HepG2 (cell line): ENCODE results near the gene WRAP73. TPM values are rescaled to one million over a fixed set of nuclear protein-coding genes. Genes with fewer than 3 reads are reported as not detected.

Source experiments
- JARID2 ChIP-seq: sonication (generic); formaldehyde crosslinking; IDR thresholded peaks from 2 replicates; pipeline ENCODE4 v1.8.1; 2023; ENCODE audit warnings: missing genetic modification reagents, inconsistent platforms; ENCODE audit not compliant: insufficient replicate concordance
- MEF2D ChIP-seq: sonication (generic); formaldehyde crosslinking; IDR thresholded peaks from 2 replicates; pipeline ENCODE4 v1.5.1; 2020; ENCODE audit warnings: mild to moderate bottlenecking, missing genetic modification reagents
- NFE2 ChIP-seq: sonication (generic); formaldehyde crosslinking; IDR thresholded peaks from 2 replicates; pipeline ENCODE4 v1.4.0; 2020; ENCODE audit warnings: missing genetic modification reagents
- PITX1 ChIP-seq: sonication (generic); formaldehyde crosslinking; IDR thresholded peaks from 2 replicates; pipeline ENCODE4 v1.5.1; 2020; ENCODE audit warnings: mild to moderate bottlenecking, missing genetic modification reagents
- SMARCE1 ChIP-seq: fragments of 450-650 bp; IDR thresholded peaks from 2 replicates; pipeline ENCODE4 v1.6.1; 2017; ENCODE audit warnings: borderline replicate concordance
- SP4 ChIP-seq: sonication (generic); formaldehyde crosslinking; IDR thresholded peaks from 2 replicates; pipeline ENCODE4 v1.8.1; 2023; ENCODE audit warnings: mild to moderate bottlenecking, missing genetic modification reagents
- THAP11 ChIP-seq: IDR thresholded peaks from 2 replicates; pipeline ENCODE4 v1.6.1; 2016; ENCODE audit warnings: missing biosample characterization, missing genetic modification reagents
- ZMYM3 ChIP-seq: sonication (generic); formaldehyde crosslinking; IDR thresholded peaks from 2 replicates; pipeline ENCODE4 v1.5.1; 2020; ENCODE audit warnings: mild to moderate bottlenecking, missing genetic modification reagents
- ZMYM4 ChIP-seq: sonication (generic); formaldehyde crosslinking; IDR thresholded peaks from 2 replicates; pipeline ENCODE4 v1.8.1; 2023; ENCODE audit warnings: mild to moderate bottlenecking, missing genetic modification reagents
- ZNF256 ChIP-seq: sonication (generic); formaldehyde crosslinking; conservative IDR thresholded peaks from 2 replicates; pipeline ENCODE4 v1.4.0; 2020; ENCODE audit warnings: missing genetic modification reagents
- ZNF33A ChIP-seq: sonication (generic); formaldehyde crosslinking; IDR thresholded peaks from 2 replicates; pipeline ENCODE4 v1.5.1; 2020; ENCODE audit warnings: missing genetic modification reagents, mild to moderate bottlenecking, moderate library complexity, borderline replicate concordance
- polyA plus RNA-seq, 8 experiments: library from polyadenylated mRNA; depleted of rRNA in 3 of 8; stranded (reverse) in 7 of 8; unstranded in 1 of 8; fragments of >200 nt; fragmentation: Illumina TruSeq in 4 of 8; extraction: Trizol in 4 of 8; gene quantifications; 2 replicates each; pipeline versions ENCODE4 v1.2.1 to v1.2.3, GENCODE V29; 2011 to 2016; ENCODE audit warnings: low read depth in 4 of 8, missing spikeins in 1 of 8, mixed read lengths in 1 of 8; ENCODE audit not compliant: insufficient read depth in 1 of 8
- total RNA-seq, 5 experiments: library from RNA; depleted of rRNA; stranded (reverse); fragments of >200 nt; fragmentation: Illumina TruSeq; extraction: Trizol; gene quantifications; 2 replicates each; pipeline ENCODE4 v1.2.3, GENCODE V29; 2016; ENCODE audit warnings: low read depth in 1 of 5
- TF ChIP-seq, protein P1 (sequence below): sonication (generic); formaldehyde crosslinking; IDR thresholded peaks from 2 replicates; pipeline ENCODE4 v1.9.0; 2022; ENCODE audit warnings: low read depth, missing genetic modification reagents
- TF ChIP-seq, protein P2 (sequence below): sonication (generic); formaldehyde crosslinking; IDR thresholded peaks from 2 replicates; pipeline ENCODE4 v1.5.0; 2020; ENCODE audit warnings: missing genetic modification reagents, mild to moderate bottlenecking, borderline replicate concordance
- TF ChIP-seq, protein P3 (sequence below): IDR thresholded peaks from 2 replicates; pipeline ENCODE4 v1.6.1; 2016
- TF ChIP-seq, protein P4 (sequence below): sonication (generic); formaldehyde crosslinking; IDR thresholded peaks from 2 replicates; pipeline ENCODE4 v1.4.0; 2020; ENCODE audit warnings: missing genetic modification reagents
- TF ChIP-seq, protein P5 (sequence below): sonication (generic); formaldehyde crosslinking; IDR thresholded peaks from 2 replicates; pipeline ENCODE4 v1.8.1; 2023; ENCODE audit warnings: mild to moderate bottlenecking, inconsistent platforms, moderate library complexity, missing genetic modification reagents, borderline replicate concordance
- TF ChIP-seq, protein P6 (sequence below): IDR thresholded peaks from 2 replicates; pipeline ENCODE4 v1.6.1; 2016; ENCODE audit warnings: missing genetic modification reagents, missing compliant biosample characterization
- TF ChIP-seq, protein P7 (sequence below): sonication (generic); formaldehyde crosslinking; IDR thresholded peaks from 2 replicates; pipeline ENCODE4 v1.4.0; 2020; ENCODE audit warnings: low read depth, mild to moderate bottlenecking, missing genetic modification reagents

The WRAP73 gene
- total and polyA plus RNA-seq, 2 of the 13 experiments (the other 11 are each of a cell fraction or from before 2014, with no cell fraction given), result 18.1 to 40.4 TPM

DNA sequence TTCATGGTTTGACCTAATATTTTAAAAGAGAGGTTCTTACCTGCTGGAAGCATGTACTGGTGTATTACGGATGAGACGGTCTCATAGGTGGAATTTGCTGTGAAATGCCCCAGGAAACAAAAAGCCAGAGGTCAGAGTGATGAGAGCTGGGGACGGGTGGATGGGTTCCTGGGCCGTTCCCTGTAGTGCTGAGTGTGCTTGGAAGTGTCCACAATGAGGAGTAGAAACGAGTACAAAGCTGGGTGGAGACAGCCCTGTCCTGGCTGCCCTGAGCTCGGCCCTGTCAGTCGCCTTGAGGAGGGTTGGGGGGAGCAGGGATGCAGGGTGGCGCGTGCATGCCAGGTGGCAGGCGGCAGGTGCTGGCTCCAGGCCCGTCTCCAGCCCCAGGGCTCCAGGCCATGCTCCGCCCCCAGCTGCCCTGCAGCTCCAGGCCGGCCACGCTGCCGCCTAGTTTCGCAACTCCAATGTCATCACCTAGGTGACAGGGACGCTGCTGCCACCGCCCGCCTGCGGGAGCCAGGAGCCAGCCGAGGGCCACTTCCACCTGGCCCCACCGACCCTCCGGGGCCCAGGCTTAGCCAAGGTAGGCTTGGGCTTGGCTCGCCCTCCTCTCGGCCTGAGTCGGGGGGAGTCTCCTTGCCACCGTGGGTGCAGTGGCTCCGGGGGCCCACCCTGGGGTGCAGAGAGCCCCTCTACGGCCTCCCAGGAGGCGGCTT, 18.8 kb upstream of the WRAP73 start (continued):
- TF ChIP-seq, protein P1, sequence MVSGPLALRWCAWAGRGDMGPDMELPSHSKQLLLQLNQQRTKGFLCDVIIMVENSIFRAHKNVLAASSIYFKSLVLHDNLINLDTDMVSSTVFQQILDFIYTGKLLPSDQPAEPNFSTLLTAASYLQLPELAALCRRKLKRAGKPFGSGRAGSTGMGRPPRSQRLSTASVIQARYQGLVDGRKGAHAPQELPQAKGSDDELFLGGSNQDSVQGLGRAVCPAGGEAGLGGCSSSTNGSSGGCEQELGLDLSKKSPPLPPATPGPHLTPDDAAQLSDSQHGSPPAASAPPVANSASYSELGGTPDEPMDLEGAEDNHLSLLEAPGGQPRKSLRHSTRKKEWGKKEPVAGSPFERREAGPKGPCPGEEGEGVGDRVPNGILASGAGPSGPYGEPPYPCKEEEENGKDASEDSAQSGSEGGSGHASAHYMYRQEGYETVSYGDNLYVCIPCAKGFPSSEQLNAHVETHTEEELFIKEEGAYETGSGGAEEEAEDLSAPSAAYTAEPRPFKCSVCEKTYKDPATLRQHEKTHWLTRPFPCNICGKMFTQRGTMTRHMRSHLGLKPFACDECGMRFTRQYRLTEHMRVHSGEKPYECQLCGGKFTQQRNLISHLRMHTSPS, result peak; percentile 79
- TF ChIP-seq JARID2 (CRISPR knock-in tag) (no peak), ZMYM3 (CRISPR knock-in tag) (peak; percentile 43; the same call in 1 of the 2 replicates), PITX1 (CRISPR knock-in tag) (peak; percentile 57), ZNF33A (CRISPR knock-in tag) (no peak), NFE2 (CRISPR knock-in tag) (no peak), ZMYM4 (CRISPR knock-in tag) (0 out of 2 replicates have a peak, but pooled peaks have one; percentile 26), ZNF256 (CRISPR knock-in tag) (0 out of 2 replicates have a peak, but pooled peaks have one; percentile 36), SP4 (CRISPR knock-in tag) (peak; percentile 55; the same call in 1 of the 2 replicates), SMARCE1 (no peak), THAP11 (peak; percentile 84), MEF2D (CRISPR knock-in tag) (peak; percentile 48; the same call in 1 of the 2 replicates)
- TF ChIP-seq, protein P2, sequence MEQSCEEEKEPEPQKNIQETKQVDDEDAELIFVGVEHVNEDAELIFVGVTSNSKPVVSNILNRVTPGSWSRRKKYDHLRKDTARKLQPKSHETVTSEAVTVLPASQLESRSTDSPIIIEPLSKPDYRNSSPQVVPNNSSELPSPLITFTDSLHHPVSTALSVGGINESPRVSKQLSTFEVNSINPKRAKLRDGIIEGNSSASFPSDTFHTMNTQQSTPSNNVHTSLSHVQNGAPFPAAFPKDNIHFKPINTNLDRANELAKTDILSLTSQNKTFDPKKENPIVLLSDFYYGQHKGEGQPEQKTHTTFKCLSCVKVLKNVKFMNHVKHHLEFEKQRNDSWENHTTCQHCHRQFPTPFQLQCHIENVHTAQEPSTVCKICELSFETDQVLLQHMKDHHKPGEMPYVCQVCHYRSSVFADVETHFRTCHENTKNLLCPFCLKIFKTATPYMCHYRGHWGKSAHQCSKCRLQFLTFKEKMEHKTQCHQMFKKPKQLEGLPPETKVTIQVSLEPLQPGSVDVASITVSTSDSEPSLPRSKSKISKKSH, result 0 out of 2 replicates have a peak, but pooled peaks have one; percentile 40
- TF ChIP-seq, protein P3, sequence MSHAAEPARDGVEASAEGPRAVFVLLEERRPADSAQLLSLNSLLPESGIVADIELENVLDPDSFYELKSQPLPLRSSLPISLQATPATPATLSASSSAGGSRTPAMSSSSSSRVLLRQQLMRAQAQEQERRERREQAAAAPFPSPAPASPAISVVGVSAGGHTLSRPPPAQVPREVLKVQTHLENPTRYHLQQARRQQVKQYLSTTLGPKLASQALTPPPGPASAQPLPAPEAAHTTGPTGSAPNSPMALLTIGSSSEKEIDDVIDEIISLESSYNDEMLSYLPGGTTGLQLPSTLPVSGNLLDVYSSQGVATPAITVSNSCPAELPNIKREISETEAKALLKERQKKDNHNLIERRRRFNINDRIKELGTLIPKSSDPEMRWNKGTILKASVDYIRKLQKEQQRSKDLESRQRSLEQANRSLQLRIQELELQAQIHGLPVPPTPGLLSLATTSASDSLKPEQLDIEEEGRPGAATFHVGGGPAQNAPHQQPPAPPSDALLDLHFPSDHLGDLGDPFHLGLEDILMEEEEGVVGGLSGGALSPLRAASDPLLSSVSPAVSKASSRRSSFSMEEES (CRISPR knock-in tag), result peak; percentile 45; the same call in 1 of the 2 replicates
- TF ChIP-seq, protein P4, sequence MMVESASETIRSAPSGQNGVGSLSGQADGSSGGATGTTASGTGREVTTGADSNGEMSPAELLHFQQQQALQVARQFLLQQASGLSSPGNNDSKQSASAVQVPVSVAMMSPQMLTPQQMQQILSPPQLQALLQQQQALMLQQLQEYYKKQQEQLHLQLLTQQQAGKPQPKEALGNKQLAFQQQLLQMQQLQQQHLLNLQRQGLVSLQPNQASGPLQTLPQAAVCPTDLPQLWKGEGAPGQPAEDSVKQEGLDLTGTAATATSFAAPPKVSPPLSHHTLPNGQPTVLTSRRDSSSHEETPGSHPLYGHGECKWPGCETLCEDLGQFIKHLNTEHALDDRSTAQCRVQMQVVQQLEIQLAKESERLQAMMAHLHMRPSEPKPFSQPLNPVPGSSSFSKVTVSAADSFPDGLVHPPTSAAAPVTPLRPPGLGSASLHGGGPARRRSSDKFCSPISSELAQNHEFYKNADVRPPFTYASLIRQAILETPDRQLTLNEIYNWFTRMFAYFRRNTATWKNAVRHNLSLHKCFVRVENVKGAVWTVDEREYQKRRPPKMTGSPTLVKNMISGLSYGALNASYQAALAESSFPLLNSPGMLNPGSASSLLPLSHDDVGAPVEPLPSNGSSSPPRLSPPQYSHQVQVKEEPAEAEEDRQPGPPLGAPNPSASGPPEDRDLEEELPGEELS, result peak; percentile 42; the same call in 1 of the 2 replicates
- TF ChIP-seq, protein P5, sequence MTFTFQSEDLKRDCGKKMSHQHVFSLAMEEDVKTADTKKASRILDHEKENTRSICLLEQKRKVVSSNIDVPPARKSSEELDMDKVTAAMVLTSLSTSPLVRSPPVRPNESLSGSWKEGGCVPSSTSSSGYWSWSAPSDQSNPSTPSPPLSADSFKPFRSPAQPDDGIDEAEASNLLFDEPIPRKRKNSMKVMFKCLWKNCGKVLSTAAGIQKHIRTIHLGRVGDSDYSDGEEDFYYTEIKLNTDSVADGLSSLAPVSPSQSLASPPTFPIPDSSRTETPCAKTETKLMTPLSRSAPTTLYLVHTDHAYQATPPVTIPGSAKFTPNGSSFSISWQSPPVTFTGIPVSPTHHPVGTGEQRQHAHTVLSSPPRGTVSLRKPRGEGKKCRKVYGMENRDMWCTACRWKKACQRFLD (CRISPR knock-in tag), result 0 out of 2 replicates have a peak, but pooled peaks have one; percentile 54
- TF ChIP-seq, protein P6, sequence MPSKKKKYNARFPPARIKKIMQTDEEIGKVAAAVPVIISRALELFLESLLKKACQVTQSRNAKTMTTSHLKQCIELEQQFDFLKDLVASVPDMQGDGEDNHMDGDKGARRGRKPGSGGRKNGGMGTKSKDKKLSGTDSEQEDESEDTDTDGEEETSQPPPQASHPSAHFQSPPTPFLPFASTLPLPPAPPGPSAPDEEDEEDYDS (CRISPR knock-in tag), result peak; percentile 35; the same call in 1 of the 2 replicates
- TF ChIP-seq, protein P7, sequence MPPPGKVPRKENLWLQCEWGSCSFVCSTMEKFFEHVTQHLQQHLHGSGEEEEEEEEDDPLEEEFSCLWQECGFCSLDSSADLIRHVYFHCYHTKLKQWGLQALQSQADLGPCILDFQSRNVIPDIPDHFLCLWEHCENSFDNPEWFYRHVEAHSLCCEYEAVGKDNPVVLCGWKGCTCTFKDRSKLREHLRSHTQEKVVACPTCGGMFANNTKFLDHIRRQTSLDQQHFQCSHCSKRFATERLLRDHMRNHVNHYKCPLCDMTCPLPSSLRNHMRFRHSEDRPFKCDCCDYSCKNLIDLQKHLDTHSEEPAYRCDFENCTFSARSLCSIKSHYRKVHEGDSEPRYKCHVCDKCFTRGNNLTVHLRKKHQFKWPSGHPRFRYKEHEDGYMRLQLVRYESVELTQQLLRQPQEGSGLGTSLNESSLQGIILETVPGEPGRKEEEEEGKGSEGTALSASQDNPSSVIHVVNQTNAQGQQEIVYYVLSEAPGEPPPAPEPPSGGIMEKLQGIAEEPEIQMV (CRISPR knock-in tag), result 0 out of 2 replicates have a peak, but pooled peaks have one; percentile 39
